Activated CD8-positive, alpha-beta memory T cell treated with anti-CD3 and anti-CD28 coated beads, Interleukin-2, amount 50 U/mL, for 4 hours (primary cell): ENCODE data around the gene ATP1B1.
"Not testable (repeated sequence)": the region's sequence is repeated elsewhere in the genome, so short reads cannot be mapped to it uniquely, and the experiment has no call there.

Source experiments
- DNase-seq: peaks from one replicate; pipeline ENCODE4 v3.0.0-alpha.2; 2020

The ATP1B1 gene

DNA sequence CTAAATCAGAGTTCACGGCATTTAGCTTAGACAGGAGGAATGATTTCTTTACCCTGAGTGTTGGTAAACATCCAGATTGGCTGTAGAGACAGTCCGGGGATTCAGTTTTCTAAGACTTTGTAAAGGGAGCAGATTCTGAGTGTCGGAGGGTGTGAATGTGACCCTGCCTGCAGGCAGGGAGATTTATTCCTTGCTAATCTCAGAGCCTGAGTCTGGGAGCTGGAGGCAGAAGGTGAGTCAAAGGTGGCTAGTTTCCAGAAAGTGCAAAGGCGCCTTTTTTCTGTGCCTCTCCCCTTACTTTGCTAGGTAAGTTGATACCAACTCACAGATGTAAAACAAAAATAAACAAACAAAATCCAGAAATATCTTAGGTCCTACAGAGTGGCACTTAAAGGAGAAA is 11.7 kb downstream of the ATP1B1 start:
- no peak for DNase-seq

GRCh38 chr1:169119405-169119804 is 12.9 kb downstream of the ATP1B1 start:
- no peak for DNase-seq

GRCh38 chr1:169120066-169120465 is 13.6 kb downstream of the ATP1B1 start:
- no peak for DNase-seq

DNA sequence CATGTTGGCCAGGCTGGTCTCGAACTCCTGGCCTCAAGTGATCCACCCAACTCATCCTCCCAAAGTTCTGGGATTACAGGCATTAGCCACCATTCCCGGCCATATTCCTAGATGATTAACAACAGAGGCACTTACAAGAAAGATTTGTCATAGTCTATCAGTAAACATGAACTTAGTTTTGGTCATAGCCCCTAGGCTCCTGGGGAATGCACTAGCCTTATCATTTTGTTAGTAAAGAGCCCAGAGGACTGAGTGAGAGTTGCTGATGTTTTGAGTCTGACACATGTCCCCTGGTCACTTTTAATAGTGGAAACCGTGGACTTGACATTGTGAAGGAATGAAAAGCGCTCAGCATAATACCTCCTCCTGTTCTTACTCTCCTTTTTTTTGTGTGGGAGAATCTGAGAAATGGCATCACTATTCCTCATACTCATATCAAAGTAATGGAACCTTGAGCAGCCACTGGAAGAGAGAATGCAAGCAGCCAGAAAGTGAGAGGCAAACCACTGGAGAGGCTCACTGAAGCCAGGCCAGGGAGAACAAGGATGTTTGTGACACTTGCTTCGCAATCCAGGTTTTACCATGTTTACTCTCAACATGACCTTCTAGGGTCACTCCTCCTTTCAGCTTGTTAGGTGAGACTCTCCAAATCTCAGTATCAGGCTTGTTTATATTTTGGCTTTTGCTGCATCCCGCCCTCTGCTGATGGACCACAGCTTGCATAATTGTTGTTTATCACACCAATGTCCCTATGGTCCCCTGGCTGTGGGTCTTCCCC is 14.8 kb downstream of the ATP1B1 start:
- no peak for DNase-seq

DNA sequence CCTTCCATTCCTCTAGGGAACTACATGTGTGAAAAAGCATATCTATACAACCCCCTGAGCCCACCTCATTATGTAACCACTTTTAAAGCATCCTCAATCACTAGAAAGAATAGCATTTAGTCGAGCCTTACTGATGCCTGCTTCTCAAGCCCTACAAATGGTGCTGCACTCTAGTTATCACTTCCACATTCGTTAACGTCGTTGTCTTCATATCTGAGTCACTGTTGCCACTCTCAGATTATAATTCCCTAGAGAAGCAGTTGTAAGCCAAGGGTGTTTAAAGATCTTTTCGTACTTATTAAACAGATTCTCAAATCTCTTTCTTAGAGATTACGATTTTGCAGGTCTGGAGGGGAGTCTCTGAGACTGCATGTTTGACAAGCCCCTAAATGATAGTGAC is 16.5 kb downstream of the ATP1B1 start:
- no peak for DNase-seq

DNA sequence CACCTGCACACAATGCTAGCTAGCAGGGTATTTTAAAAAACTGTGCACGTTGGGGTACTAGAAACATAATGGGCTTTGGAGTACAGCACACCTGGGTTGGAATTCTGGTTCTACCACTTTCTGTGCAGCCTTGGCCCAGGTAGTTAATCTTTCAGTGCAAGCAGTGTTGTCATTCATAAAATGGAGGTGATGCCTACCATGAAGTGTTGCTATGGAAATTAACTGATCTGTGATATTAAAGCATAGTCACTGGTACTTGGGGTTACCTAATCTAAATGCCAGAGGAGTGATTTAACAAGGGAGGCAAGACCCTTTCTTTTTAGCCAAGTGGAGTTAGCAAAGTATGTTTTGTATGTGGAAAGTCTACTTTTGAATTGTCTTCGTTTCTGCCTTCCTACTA is 18.0 kb downstream of the ATP1B1 start:
- no peak for DNase-seq

DNA sequence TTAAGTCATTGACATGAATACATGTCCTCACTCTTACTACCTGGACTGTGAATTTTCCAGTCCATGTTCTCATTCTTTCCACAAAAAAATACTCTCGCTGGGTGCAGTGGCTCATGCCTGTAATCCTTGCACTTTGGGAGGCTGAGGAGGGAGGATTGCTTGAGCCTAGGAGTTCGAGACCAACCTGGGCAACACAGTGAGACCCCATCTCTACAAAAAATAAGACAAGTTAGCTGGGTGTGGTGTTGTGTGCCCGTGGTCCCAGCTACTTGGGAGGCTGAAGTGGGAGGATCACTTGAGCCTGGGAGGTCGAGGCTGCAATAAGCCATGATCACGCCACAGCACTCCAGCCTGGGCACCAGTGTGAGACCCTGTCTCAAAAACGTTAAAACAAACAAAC is 19.1 kb downstream of the ATP1B1 start:
- DNase-seq: not testable (repeated sequence)

DNA sequence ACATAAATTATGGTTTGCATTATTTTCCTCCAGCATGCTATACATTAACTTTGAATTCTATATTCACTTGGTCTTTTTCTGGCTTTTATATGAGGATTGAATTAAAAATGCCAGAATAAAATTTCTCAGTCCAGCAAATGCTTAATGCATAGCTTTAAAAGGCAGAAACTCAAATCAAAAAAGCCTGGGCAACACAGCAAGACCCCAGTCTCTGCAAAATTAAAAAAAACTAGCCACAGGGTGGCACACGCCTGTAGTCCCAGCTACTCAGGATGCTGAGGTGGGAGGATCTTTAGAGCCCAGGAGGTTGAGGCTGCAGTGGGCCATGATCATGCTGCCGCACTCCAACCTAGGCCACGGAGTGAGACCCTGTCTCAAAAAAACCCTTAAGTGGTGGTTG is 19.8 kb downstream of the ATP1B1 start:
- DNase-seq: no peak

- DNase-seq: no peak
Measured at GRCh38 chr1:169127305-169127704, 20.8 kb downstream of the ATP1B1 start.

- DNase-seq: no peak
Measured at GRCh38 chr1:169128562-169128961, 22.1 kb downstream of the ATP1B1 start.

- no peak for DNase-seq
Measured at GRCh38 chr1:169129109-169129784, 22.8 kb downstream of the ATP1B1 start.

DNA sequence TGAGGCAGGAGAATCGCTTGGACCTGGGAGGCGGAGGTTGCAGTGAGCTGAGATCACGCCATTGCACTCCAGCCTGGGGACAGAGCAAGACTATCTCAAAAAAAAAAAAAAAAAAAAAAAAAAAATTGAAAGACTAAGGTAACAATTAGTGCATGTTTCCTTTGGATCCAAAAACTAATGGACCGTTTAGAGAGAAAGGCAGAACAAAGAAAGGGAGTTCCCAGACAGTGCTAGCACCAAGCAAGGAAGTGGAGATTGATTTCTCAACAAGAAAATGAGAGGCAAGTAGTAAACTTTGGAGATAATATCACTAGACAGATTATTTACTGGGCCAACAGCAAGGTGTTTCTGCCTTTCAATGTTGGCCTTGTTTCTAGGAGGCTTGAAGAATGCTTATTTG is 24.2 kb downstream of the ATP1B1 start:
- no peak for DNase-seq

- DNase-seq: no peak
Measured at GRCh38 chr1:169132512-169133227, 26.2 kb downstream of the ATP1B1 start.

- DNase-seq: no peak
Measured at GRCh38 chr1:169133228-169133576, 26.7 kb downstream of the ATP1B1 start.

- DNase-seq: no peak
Measured at GRCh38 chr1:169133801-169134502, 27.5 kb downstream of the ATP1B1 start.

DNA sequence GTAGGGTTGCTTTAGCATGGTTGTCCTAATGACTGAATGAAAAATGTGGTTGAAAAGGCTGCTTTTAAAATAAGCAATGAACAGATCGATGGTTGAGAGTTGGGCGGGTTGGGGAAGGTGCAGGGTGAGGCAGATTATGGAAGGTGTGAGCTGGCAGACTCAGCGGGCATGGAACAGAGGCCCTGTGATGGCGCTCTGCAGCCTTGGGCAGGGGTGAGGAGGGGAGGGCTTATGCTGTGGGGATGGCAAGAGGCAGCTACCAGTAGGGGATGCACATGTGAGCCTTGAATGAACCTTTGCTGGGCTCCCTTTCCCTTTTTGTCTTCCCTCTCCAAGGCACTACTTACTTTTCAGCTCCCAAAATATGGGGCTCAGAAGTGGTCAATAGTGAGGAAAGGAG is 30.9 kb downstream of the ATP1B1 start:
- DNase-seq: no peak

DNA sequence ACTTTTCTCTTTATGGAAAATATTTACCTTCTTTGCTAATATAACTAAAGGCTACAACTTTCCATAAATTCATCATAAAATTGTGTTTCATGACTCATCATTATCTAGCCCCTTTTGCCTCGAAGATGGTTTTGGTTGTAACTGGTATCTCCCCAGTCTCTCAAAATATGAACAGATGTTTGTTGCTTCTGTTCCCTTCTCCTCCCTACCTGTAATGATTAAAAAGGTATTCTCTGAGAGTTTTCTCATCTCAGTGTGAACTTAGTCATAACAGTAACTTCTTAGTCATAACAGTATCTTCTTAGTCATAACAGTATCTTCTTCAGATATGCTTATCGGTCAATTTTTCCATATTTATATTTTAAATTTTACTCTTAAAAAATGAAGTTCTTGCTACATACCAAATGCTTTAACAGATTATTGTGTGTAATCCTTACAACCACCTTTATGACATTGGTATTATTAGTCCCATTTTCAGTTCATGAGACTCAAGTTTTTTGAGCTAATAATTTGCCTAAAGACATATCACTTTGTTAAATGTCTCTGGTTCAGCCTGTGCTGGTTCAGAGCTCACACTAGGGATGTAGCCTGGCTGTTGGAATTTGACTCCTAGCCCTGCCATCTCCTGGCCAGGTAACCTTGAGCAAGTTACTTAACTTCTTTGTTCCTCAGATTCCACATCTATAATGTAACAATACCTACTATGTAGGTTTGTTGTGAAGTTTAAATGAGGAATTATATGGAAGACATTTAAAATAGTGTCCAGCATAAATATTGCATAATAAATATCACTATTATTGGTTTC is 32.6 kb downstream of the ATP1B1 start:
- no peak for DNase-seq

DNA sequence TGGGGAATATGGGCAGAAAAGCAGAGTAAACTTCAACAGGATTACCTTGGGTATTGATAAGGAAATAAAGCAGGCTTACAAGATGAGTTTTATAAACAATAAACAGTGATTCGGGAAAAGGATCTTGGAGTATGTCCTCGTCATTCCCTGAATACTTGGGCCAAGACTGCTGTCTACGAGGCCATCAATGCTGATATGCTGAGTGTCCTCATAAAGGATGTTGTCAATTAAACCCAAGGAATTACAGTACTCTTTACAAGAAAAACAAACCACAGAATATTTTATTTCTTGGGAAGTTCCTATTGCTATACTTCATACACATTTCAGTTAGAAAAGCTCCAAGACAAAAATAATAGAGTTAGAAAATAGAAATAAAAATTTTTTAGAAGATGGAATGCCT is 34.9 kb downstream of the ATP1B1 start:
- no peak for DNase-seq

DNA sequence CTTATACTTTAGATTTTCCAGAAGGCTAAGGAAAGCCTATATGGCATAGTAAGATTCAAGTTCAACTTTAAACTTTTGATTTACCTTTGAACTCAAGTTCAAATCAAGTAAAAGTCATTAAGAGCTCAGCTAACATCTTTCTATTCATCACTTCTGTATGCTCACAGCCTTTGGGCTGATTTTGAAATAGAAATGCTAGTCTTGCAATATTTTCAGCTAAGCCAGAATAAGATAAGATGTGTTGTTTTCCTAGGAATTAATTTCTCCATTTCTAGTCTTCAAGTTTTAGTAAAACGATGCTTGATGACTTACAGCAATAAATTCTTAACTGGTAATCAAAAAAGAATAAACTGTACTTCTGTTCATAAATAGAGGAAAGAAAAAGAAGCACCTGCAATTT is 35.6 kb downstream of the ATP1B1 start:
- DNase-seq: no peak

GRCh38 chr1:169143346-169143745 is 36.9 kb downstream of the ATP1B1 start:
- no peak for DNase-seq

DNA sequence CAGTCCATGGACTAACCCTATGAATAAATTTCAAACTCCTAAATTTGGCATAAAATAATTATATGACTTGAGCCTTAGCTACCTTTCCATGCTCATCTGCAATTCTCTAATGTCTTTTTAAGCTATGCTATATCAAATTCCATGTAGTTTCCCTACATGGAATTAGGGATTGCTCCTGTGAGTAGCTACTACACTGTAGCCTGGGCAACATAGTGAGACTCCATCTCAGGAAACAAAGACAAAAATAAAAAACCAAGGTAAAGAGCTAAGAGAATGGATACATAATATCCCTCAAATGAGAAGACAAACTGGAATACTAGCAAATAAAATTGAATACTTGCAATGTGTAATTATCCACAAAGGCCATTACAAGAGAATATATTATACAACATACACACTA is 37.5 kb downstream of the ATP1B1 start:
- DNase-seq: no peak

DNA sequence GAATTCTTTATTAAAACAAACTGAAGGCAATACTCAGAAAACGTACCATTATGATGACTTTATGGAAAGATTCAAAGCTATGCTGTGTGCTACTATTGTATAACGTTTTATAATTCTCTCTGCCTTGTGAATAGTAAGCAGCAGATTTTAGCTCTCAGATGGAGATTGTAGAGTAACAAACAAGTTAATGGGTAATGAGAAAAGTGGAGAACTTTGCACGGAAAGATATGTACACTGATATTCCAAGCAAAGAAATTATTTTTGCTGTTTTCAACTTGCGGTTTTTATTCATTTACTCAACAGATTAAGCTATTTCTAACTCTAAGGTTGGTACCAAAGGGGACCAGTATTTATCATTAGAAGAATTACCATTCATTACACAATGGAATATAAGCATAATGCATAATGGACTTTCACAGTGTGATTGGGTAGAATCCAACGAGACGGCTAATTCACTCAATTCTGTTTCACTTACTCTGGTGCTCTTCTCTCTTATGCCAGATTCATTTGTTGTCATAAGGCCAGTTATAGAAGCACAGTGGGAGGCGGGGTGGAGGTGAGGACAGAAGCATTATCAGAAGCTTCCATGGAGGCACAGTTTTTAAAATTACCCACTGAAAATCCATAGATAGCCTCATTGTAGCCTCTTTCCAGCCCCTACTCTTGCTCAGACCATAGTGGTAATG is 38.6 kb downstream of the ATP1B1 start:
- DNase-seq: no peak
